H1 (cell line): Measurements from ENCODE around the gene KLF16. TPM values are rescaled to one million over a fixed set of nuclear protein-coding genes. Genes with fewer than 3 reads are reported as not detected.

Experiments used
- CTCF ChIA-PET: fragments of 300-600 bp; sonication (Branson Sonifier 250); formaldehyde crosslinking; loops from one replicate; lab custom pipeline; 2021; ENCODE audit not compliant: partially characterized antibody; lab: Charles Lee
- POLR2A ChIA-PET: fragments of 300-600 bp; sonication (Branson Sonifier 250); formaldehyde crosslinking; loops from one replicate; lab custom pipeline; 2021; ENCODE audit warnings: inconsistent platforms; ENCODE audit not compliant: partially characterized antibody; lab: Charles Lee
- DNase-seq, 2 experiments: peaks; one replicate each; pipeline versions ENCODE4 v3.0.0 to v3.0.0-alpha.2; 2010 to 2022; ENCODE audit warnings: low spot score in 2 of 2, low read depth in 1 of 2, mixed read lengths in 1 of 2
- FAIRE-seq: peaks from 2 replicates; lab custom pipeline; 2011; peaks lifted over from hg19 to GRCh38; lab: Jason Lieb, UNC
- H2AFZ ChIP-seq: 2 replicates; pipeline ENCODE4 v1.8.1; 2012; ENCODE audit warnings: low read length, inconsistent platforms
- H2AK5ac ChIP-seq: 2 replicates; pipeline ENCODE4 v1.6.1; 2013; ENCODE audit warnings: low read depth, low read length
- H2BK120ac ChIP-seq: replicated peaks from 2 replicates; pipeline ENCODE3; 2013; ENCODE audit warnings: low read depth, low read length, inconsistent platforms
- H2BK12ac ChIP-seq: 2 replicates; pipeline ENCODE4 v1.6.1; 2013; ENCODE audit warnings: low read depth, low read length
- H2BK15ac ChIP-seq: 2 replicates; pipeline ENCODE4 v1.6.1; 2013; ENCODE audit warnings: low read length
- H2BK20ac ChIP-seq: 2 replicates; pipeline ENCODE4 v1.6.1; 2013; ENCODE audit warnings: low read length
- H2BK5ac ChIP-seq: 2 replicates; pipeline ENCODE4 v1.6.1; 2013; ENCODE audit warnings: low read depth, low read length
- H3K14ac ChIP-seq: 2 replicates; pipeline ENCODE4 v1.6.1; 2013; ENCODE audit warnings: inconsistent platforms; ENCODE audit not compliant: insufficient read length
- H3K18ac ChIP-seq: 2 replicates; pipeline ENCODE4 v1.6.1; 2013; ENCODE audit warnings: low read length; ENCODE audit errors: extremely low read depth
- H3K23ac ChIP-seq: 2 replicates; pipeline ENCODE4 v1.6.1; 2013; ENCODE audit warnings: inconsistent platforms; ENCODE audit not compliant: insufficient read length
- H3K23me2 ChIP-seq: 2 replicates; pipeline ENCODE4 v1.6.1; 2013; ENCODE audit warnings: low read depth, low read length
- H3K27ac ChIP-seq: 2 replicates; pipeline ENCODE4 v1.6.1; 2011; ENCODE audit warnings: low read depth, low read length, inconsistent platforms
- H3K27me3 ChIP-seq, 4 experiments: replicated peaks in 1 of 4; 1 replicate in 1 of 4; 2 replicates in 3 of 4; pipeline versions ENCODE4 v1.6.1 to v1.8.1; 2011 to 2013; ENCODE audit warnings: low read length in 3 of 4, mild to moderate bottlenecking in 3 of 4, inconsistent platforms in 2 of 4, mixed read lengths in 2 of 4, moderate library complexity in 1 of 4; ENCODE audit not compliant: control insufficient read depth in 3 of 4, insufficient read depth in 3 of 4; ENCODE audit errors: extremely low read depth in 1 of 4
- H3K36me3 ChIP-seq, 4 experiments: 2 replicates each; pipeline versions ENCODE4 v1.6.1 to v1.8.1; 2011 to 2013; ENCODE audit warnings: mild to moderate bottlenecking in 4 of 4, low read length in 3 of 4, moderate library complexity in 2 of 4, control low read depth in 1 of 4, inconsistent platforms in 1 of 4; ENCODE audit not compliant: insufficient read depth in 4 of 4, control insufficient read depth in 2 of 4
- H3K4ac ChIP-seq: replicated peaks from 2 replicates; pipeline ENCODE3; 2013; ENCODE audit warnings: low read length, low read depth, mixed read lengths, inconsistent platforms; ENCODE audit not compliant: insufficient read length
- H3K4me1 ChIP-seq, 4 experiments: replicated peaks in 1 of 4; 1 replicate in 1 of 4; 2 replicates in 3 of 4; pipeline versions ENCODE4 v1.6.1 to v1.8.1; 2011 to 2013; ENCODE audit warnings: low read length in 3 of 4, inconsistent platforms in 2 of 4, mixed read lengths in 1 of 4; ENCODE audit not compliant: insufficient read depth in 4 of 4, control insufficient read depth in 3 of 4
- H3K4me2 ChIP-seq, 2 experiments: 2 replicates each; pipeline versions ENCODE4 v1.6.1 to v1.8.1; 2011 to 2013; ENCODE audit warnings: low read depth in 2 of 2, low read length in 2 of 2, control low read depth in 1 of 2, inconsistent platforms in 1 of 2, mild to moderate bottlenecking in 1 of 2; ENCODE audit not compliant: insufficient read depth in 1 of 2
- H3K4me3 ChIP-seq, 4 experiments: fragments of 200-600, 300-600 bp in 1 of 4; sonication (generic), shearing (Covaris generic), sonication (Bioruptor Twin) in 1 of 4; 2 replicates each; pipeline versions ENCODE4 v1.5.1 to v1.8.1; 2011 to 2016; ENCODE audit warnings: low read length in 4 of 4, low read depth in 3 of 4, control low read depth in 2 of 4, inconsistent platforms in 2 of 4, mild to moderate bottlenecking in 2 of 4, mixed read lengths in 1 of 4, moderate library complexity in 1 of 4; ENCODE audit not compliant: insufficient read depth in 2 of 4; ENCODE audit errors: extremely low read depth in 1 of 4
- H3K56ac ChIP-seq: replicated peaks from 2 replicates; pipeline ENCODE3; 2013; ENCODE audit warnings: low read depth, mild to moderate bottlenecking, mixed read lengths, low read length, inconsistent platforms; ENCODE audit not compliant: insufficient read length
- H3K79me1 ChIP-seq: 2 replicates; pipeline ENCODE4 v1.6.1; 2013; ENCODE audit warnings: low read depth, low read length, control low read depth
- H3K79me2 ChIP-seq, 2 experiments: 2 replicates each; pipeline versions ENCODE4 v1.6.1 to v1.8.1; 2012 to 2013; ENCODE audit warnings: low read length in 2 of 2, mild to moderate bottlenecking in 2 of 2, inconsistent platforms in 1 of 2; ENCODE audit not compliant: insufficient read depth in 2 of 2, control insufficient read depth in 1 of 2
- H3K9ac ChIP-seq, 4 experiments: replicated peaks in 1 of 4; 1 replicate in 1 of 4; 2 replicates in 3 of 4; pipeline versions ENCODE4 v1.6.1 to v1.8.1; 2011 to 2013; ENCODE audit warnings: low read depth in 3 of 4, low read length in 3 of 4, control low read depth in 2 of 4, mild to moderate bottlenecking in 2 of 4, moderate library complexity in 2 of 4, inconsistent platforms in 1 of 4; ENCODE audit errors: extremely low read depth in 1 of 4
- H3K9me3 ChIP-seq, 2 experiments: 2 replicates each; pipeline versions ENCODE4 v1.6.1 to v1.8.1; 2012 to 2013; ENCODE audit warnings: mild to moderate bottlenecking in 2 of 2, moderate library complexity in 2 of 2, control low read depth in 1 of 2, inconsistent platforms in 1 of 2, low read depth in 1 of 2, low read length in 1 of 2, mixed read lengths in 1 of 2; ENCODE audit not compliant: insufficient read depth in 2 of 2
- H4K20me1 ChIP-seq, 2 experiments: replicated peaks in 1 of 2; 2 replicates each; pipeline versions ENCODE3 to v1.8.1; 2011 to 2013; ENCODE audit warnings: inconsistent platforms in 2 of 2, low read length in 2 of 2, mild to moderate bottlenecking in 1 of 2; ENCODE audit not compliant: insufficient read depth in 2 of 2, control insufficient read depth in 1 of 2
- H4K5ac ChIP-seq: 2 replicates; pipeline ENCODE4 v1.6.1; 2013; ENCODE audit warnings: low read length, low read depth, mixed read lengths, inconsistent platforms; ENCODE audit not compliant: insufficient read length
- H4K8ac ChIP-seq: 2 replicates; pipeline ENCODE4 v1.8.0; 2013; ENCODE audit warnings: mild to moderate bottlenecking, moderate library complexity, low read length, inconsistent platforms; ENCODE audit not compliant: insufficient read depth; ENCODE audit errors: extremely low read depth
- H4K91ac ChIP-seq: replicated peaks from 2 replicates; pipeline ENCODE3; 2013; ENCODE audit warnings: low read length, mixed read lengths, inconsistent platforms; ENCODE audit not compliant: insufficient read length
- GTF2F1 ChIP-seq: IDR thresholded peaks from 2 replicates; pipeline ENCODE4 v1.6.1; 2012; ENCODE audit warnings: low read depth, low read length, improper control_type of control experiment, borderline replicate concordance
- PHF8 ChIP-seq: fragments of 200-600 bp; sonication (generic); conservative IDR thresholded peaks from 2 replicates; pipeline ENCODE4 v1.7.1; 2012; ENCODE audit warnings: low read depth, mild to moderate bottlenecking, inconsistent platforms, low read length, moderate library complexity
- SIN3A ChIP-seq, 2 experiments: IDR thresholded peaks in 1 of 2; conservative IDR thresholded peaks in 1 of 2; 2 replicates each; pipeline ENCODE4 v1.6.1; 2011 to 2012; ENCODE audit warnings: low read length in 2 of 2, improper control_type of control experiment in 1 of 2, low read depth in 1 of 2, mild to moderate bottlenecking in 1 of 2
- SP2 ChIP-seq: IDR thresholded peaks from 2 replicates; pipeline ENCODE4 v1.6.1; 2012; ENCODE audit warnings: mild to moderate bottlenecking, low read length, inconsistent platforms
- WGBS, 2 experiments: shearing (Covaris generic) in 1 of 2; methylation state at CpG; one replicate each; pipeline versions ENCODE4 v1.1.6 to v1.1.7; 2013 to 2015; ENCODE audit warnings: low lambda C conversion rate in 2 of 2, mixed read lengths in 2 of 2, inconsistent platforms in 1 of 2, low coverage in 1 of 2, missing lambda C conversion rate in 1 of 2; ENCODE audit not compliant: insufficient replicate concordance in 2 of 2, insufficient coverage in 1 of 2, insufficient read length in 1 of 2; ENCODE audit errors: extremely low coverage in 1 of 2, missing lambda C conversion rate in 1 of 2; 5-methylcytosine and 5-hydroxymethylcytosine counted together
- polyA plus RNA-seq, 7 experiments: library from polyadenylated mRNA; depleted of rRNA in 3 of 7; stranded (reverse) in 5 of 7; unstranded in 2 of 7; fragments of >200 nt in 5 of 7; fragments of 200-250 nt in 2 of 7; gene quantifications; 1 replicate in 5 of 7; 2 replicates in 1 of 7; 4 replicates in 1 of 7; pipeline versions ENCODE4 v1.2.1 to v1.2.3, GENCODE V29; 2011 to 2013; ENCODE audit warnings: missing spikeins in 2 of 7, mixed read lengths in 2 of 7
- total RNA-seq: library from RNA; stranded (reverse); fragmentation: NEBNext Ultra II Directional; extraction: Animal tissue kit (Norgen Biotek cat#: 25700); gene quantifications from 2 replicates; pipeline ENCODE4 v1.2.1, GENCODE V29; 2021

KLF16 gene
- total and polyA plus RNA-seq, 2 of the 8 experiments (the other 6 are each of a cell fraction or from before 2014, with no cell fraction given) = 14.3 to 45.9 TPM

- H3K4me1 ChIP-seq = peaks cover 0 to 57% (median 43%) of the 10 kb centered on the region in 4 experiments; a peak in 6 of 7 replicates
- H3K27ac ChIP-seq = no peak overlapping the region
- no peak overlapping the region for H3K56ac ChIP-seq
- peaks cover 18 to 61% of the 10 kb centered on the region in 2 experiments; a peak in 3 of 4 replicates for H3K79me2 ChIP-seq
- H4K91ac ChIP-seq = no peak overlapping the region
- peak overlapping the region; percentile 66 to 84 (median 76) for H3K4me3 ChIP-seq
- peaks cover 12% of the 10 kb centered on the region; the same call in 1 of the 2 replicates for H3K23me2 ChIP-seq
- FAIRE-seq (no peak), DNase-seq (no peak)
- no peak overlapping the region for H2BK15ac ChIP-seq
- H3K36me3 ChIP-seq = no peaks in the 10 kb centered on the region
- H3K18ac ChIP-seq = no peak overlapping the region
- H3K23ac ChIP-seq = no peak overlapping the region
- H4K8ac ChIP-seq = no peak overlapping the region
- H3K4me2 ChIP-seq = peak overlapping the region; percentile 89 to 90
- peaks cover 16% of the 10 kb centered on the region for H3K79me1 ChIP-seq
- no peak overlapping the region for H3K4ac ChIP-seq
- no peak for TF ChIP-seq SP2
- TF ChIP-seq GTF2F1 = no peak
- no peak for TF ChIP-seq SIN3A (conservative IDR thresholded peaks at IDR 0.05 in 1 of 2, IDR thresholded peaks at IDR 0.05 in 1 of 2; ENCODE audit: low read depth in 1 of 2, low read length in 2 of 2)
- TF ChIP-seq PHF8 = no peak
- no peak overlapping the region for H4K5ac ChIP-seq
- ChIA-PET POLR2A (interaction anchor here (1.1 to 1.3 kb wide), 2 partner anchors 12 to 43 kb away, joined by 3 to 4 read pairs; partner anchors contain the start of gene REXO1), CTCF (interaction anchor here (0.9 to 1.7 kb wide), 3 partner anchors 17 to 28 kb away, joined by 3 to 5 read pairs (median 3); no protein-coding TSS in a partner anchor)
- peaks cover 0 to 15% (median 6%) of the 10 kb centered on the region in 4 experiments; a peak in 5 of 7 replicates for H3K27me3 ChIP-seq
- WGBS, 2 experiments = 19% methylated on average over 24 of the region's 28 CpGs; no CpG with 5 or more reads in 1 of the 2 experiments
- H3K9ac ChIP-seq = no peak overlapping the region
- H4K20me1 ChIP-seq = peaks cover 34 to 50% of the 10 kb centered on the region in 2 experiments
- H2BK5ac ChIP-seq = no peak overlapping the region
- H2BK12ac ChIP-seq = no peak overlapping the region
- H2BK20ac ChIP-seq = no peak overlapping the region
- no peaks in the 10 kb centered on the region for H3K9me3 ChIP-seq
- no peak overlapping the region for H2AK5ac ChIP-seq
- H2AFZ ChIP-seq = no peak overlapping the region
- H2BK120ac ChIP-seq = no peak overlapping the region
- H3K14ac ChIP-seq = no peak overlapping the region
Measured at GRCh38 chr19:1860821-1861598, 2.4 kb downstream of the KLF16 start.
